Ectodermal cell (in vitro differentiated cells): ENCODE data around the gene ZNF346.

Experiments
- H3K27ac ChIP-seq: 2 replicates; pipeline ENCODE4 v1.7.0; 2013; ENCODE audit warnings: mild to moderate bottlenecking, low read depth, low read length; ENCODE audit not compliant: insufficient read depth, poor library complexity, severe bottlenecking
- H3K27me3 ChIP-seq: 2 replicates; pipeline ENCODE4 v1.7.0; 2013; ENCODE audit warnings: mild to moderate bottlenecking, low read length; ENCODE audit not compliant: insufficient read depth, control insufficient read depth, poor library complexity, severe bottlenecking
- H3K36me3 ChIP-seq: one replicate; pipeline ENCODE4 v1.7.0; 2013; ENCODE audit warnings: low read length; ENCODE audit not compliant: control insufficient read depth, insufficient read depth
- H3K4me1 ChIP-seq: one replicate; pipeline ENCODE4 v1.7.0; 2013; ENCODE audit warnings: low read length; ENCODE audit not compliant: control insufficient read depth, insufficient read depth
- H3K4me3 ChIP-seq: 2 replicates; pipeline ENCODE4 v1.7.0; 2013; ENCODE audit warnings: low read depth, low read length, control low read depth; ENCODE audit not compliant: insufficient read depth
- H3K9me3 ChIP-seq: 2 replicates; pipeline ENCODE4 v1.7.0; 2013; ENCODE audit warnings: mild to moderate bottlenecking, low read length, moderate library complexity; ENCODE audit not compliant: control insufficient read depth
- WGBS, 2 experiments: methylation state at CpG; one replicate each; pipeline ENCODE4 v1.1.7; 2013; ENCODE audit warnings: missing lambda C conversion rate in 2 of 2; 5-methylcytosine and 5-hydroxymethylcytosine counted together

ZNF346 gene

DNA sequence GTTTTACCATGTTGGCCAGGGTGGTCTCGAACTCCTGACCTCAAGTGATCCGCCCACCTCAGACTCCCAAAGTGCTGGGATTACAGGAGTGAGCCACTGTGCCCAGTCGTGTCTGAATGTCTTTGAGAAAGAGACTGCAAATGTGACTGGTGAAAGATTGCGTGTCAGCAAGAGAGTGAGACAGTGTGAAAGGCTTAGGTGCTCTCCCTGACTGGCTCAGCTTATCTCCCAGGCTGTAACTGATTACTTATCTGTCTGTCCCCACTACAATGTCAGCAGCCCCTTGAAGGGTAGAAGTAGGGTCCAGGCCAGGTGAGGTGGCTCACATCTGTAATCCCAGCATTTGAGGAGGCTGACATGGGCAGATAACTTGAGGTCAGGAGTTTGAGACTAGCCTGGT is 60.9 kb downstream of the ZNF346 start:
- WGBS, 2 experiments, result 83 to 86% methylated on average over 4 of the region's 4 CpGs

DNA sequence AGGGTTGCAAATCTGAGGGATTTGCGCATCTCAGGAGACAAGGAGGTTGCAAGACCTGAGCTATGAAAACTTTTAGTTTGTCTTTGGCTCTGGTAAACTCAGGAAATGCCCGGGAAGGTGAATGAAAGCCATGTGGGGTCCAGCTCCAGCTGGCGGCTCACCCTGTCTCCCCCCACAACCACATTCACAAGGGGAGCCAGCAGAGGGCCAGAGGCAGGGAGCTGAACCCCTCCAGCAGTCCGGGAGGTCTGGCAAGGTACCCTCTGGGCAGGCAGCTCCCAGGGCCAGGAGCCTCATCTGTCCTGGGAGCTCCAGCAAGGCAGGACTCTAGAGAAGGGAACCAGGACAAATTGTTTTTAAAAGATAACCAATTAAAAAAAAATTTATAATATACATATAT is 61.7 kb downstream of the ZNF346 start:
- Histone ChIP-seq H3K36me3 (no peaks in the 10 kb centered on the region), H3K4me1 (no peaks in the 10 kb centered on the region), H3K27me3 (peaks cover 9% of the 10 kb centered on the region), H3K27ac (no peak overlapping the region), H3K9me3 (no peaks in the 10 kb centered on the region), H3K4me3 (no peak overlapping the region)
- WGBS, 2 experiments, result 81 to 88% methylated on average over 4 of the region's 4 CpGs

More for the DNA sequence above, 60.9 kb downstream of the ZNF346 start:
- Histone ChIP-seq H3K27me3 (peaks cover 9% of the 10 kb centered on the region), H3K27ac (no peak overlapping the region), H3K4me3 (no peak overlapping the region), H3K36me3 (no peaks in the 10 kb centered on the region), H3K9me3 (no peaks in the 10 kb centered on the region), H3K4me1 (no peaks in the 10 kb centered on the region)

DNA sequence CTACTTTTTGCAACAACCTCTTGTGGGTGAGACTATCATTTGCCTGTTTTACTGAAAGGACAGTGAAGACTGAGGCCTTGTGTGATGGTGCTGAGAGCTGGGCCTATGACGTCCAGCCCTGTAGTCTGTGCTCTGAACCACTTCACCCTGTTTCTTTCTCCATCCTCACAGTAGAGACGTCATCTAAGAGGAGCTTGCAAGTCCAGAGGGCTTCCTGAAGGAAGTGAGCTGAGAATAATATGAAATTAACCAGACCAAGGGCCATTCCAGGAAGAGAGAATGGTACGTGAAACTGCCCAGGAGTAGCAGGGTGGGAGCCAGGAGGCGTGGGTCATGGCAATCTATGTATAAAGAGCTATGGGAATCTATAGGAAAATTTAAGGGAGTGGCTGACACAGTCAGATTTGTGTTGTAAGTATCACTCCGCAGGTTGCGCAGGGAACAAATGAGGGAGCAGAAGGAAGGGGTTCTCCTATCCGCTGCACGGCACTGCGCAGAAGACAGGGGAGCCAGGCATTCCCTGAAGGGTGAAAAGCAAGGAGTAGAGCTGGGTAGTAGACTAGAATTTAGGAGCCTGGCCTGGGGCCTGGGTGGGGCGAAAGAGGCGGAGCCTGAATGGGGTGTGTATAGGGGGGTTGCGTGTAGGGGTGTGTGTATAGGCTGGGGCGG is 63.6 kb downstream of the ZNF346 start:
- H3K9me3 ChIP-seq, result no peaks in the 10 kb centered on the region
- H3K27me3 ChIP-seq, result peaks cover 9% of the 10 kb centered on the region
- no peaks in the 10 kb centered on the region for H3K36me3 ChIP-seq
- WGBS, 2 experiments, result 60 to 61% methylated on average over 13 of the region's 13 CpGs
- no peak overlapping the region for H3K4me3 ChIP-seq
- H3K4me1 ChIP-seq, result no peaks in the 10 kb centered on the region
- H3K27ac ChIP-seq, result no peak overlapping the region

DNA sequence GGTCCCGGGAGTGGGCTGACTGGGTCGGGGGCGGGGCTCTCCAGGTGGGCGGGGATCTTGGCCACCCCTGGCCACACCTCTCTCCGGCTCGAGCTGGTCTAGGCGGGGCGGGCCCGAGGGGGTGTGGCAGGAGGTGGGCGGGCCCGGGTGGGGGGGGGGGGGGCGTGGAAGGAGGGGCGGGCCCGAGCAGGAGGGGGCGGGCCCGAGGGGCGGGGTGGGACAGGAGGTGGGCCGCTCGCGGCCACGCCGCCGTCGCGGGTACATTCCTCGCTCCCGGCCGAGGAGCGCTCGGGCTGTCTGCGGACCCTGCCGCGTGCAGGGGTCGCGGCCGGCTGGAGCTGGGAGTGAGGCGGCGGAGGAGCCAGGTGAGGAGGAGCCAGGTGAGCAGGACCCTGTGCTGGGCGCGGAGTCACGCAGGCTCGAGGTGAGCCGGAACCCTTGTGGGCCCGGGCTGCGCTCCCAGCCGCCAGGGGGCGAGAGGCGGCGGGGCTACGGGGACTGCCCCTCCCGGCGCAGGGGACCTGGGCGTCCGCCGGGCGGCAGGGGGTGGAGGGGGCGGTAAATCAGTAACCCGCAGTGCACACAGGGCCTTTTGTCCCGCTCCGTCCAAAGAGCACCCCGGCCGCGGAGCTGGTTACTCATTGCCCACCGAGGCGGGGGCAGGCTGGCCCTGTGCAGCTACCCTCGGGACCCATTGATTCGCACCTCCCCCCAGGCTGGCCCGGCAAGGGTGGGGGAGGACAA is 64.3 kb downstream of the ZNF346 start, which contains the start of gene FGFR4:
TSS of gene FGFR4 (plus strand) at position 262 of the 744 bp plus-strand sequence. CDS start 2,688 bp downstream, outside the sequence.
- H3K27ac ChIP-seq, result no peak within 1 kb of the TSS
- peak within 1 kb of the TSS; percentile 51 for H3K4me3 ChIP-seq
- H3K4me1 ChIP-seq, result no peaks in the 10 kb centered on the region
- peaks cover 9% of the 10 kb centered on the region for H3K27me3 ChIP-seq
- WGBS, 2 experiments, result 1% methylated on average over 55 to 60 of the region's 68 CpGs
- H3K36me3 ChIP-seq, result no peaks in the 10 kb centered on the region
- H3K9me3 ChIP-seq, result no peaks in the 10 kb centered on the region

DNA sequence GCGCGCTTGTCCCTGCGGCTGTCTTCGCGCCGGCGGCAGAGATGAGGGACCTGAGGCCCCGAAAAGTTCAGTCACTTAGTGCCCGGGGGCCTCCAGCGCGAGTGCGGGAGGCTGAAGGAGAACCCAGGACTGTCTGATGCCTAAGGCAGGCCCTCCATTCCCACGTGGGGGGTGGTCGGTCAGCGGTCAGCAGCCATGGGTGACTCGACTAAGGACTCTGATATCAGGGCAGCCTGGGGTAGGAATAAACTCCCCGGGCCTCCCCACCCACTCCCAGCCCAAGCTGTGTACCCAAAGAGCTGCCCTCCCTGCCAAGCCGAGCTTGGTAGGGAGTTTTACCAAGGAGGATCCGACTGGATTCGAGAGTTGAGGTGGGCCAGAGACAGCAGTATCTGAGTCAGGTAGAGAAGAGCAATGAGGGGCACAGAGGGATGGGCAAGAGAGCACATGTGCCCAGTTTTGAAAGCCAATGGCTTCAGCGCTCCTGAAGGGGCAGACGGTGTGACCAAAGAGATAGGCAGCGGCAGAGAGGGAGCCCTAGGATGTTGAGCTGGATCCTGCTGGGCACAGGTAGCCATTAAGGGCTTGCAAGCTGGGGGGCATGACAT is 65.0 kb downstream of the ZNF346 start:
- no peak overlapping the region for H3K27ac ChIP-seq
- WGBS, 2 experiments, result 24 to 27% methylated on average over 23 of the region's 23 CpGs
- peaks cover 9% of the 10 kb centered on the region for H3K27me3 ChIP-seq
- no peaks in the 10 kb centered on the region for H3K9me3 ChIP-seq
- no peaks in the 10 kb centered on the region for H3K4me1 ChIP-seq
- H3K4me3 ChIP-seq, result peak overlapping the region; percentile 51
- H3K36me3 ChIP-seq, result no peaks in the 10 kb centered on the region

DNA sequence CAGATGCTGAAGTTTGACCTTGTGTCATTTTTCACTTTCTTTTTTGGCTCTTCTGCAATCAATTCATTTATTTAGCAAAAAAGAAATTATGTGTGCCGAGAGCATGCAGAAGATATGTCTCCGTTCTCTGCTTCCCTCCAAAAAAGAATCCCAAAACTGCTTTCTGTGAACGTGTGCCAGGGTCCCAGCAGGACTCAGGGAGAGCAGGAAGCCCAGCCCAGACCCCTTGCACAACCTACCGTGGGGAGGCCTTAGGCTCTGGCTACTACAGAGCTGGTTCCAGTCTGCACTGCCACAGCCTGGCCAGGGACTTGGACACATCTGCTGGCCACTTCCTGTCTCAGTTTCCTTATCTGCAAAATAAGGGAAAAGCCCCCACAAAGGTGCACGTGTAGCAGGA is 66.6 kb downstream of the ZNF346 start:
- H3K4me3 ChIP-seq, result no peak overlapping the region
- peaks cover 9% of the 10 kb centered on the region for H3K27me3 ChIP-seq
- no peaks in the 10 kb centered on the region for H3K4me1 ChIP-seq
- WGBS, 2 experiments, result 83% methylated on average over 5 of the region's 5 CpGs
- H3K27ac ChIP-seq, result no peak overlapping the region
- no peaks in the 10 kb centered on the region for H3K9me3 ChIP-seq
- H3K36me3 ChIP-seq, result no peaks in the 10 kb centered on the region

DNA sequence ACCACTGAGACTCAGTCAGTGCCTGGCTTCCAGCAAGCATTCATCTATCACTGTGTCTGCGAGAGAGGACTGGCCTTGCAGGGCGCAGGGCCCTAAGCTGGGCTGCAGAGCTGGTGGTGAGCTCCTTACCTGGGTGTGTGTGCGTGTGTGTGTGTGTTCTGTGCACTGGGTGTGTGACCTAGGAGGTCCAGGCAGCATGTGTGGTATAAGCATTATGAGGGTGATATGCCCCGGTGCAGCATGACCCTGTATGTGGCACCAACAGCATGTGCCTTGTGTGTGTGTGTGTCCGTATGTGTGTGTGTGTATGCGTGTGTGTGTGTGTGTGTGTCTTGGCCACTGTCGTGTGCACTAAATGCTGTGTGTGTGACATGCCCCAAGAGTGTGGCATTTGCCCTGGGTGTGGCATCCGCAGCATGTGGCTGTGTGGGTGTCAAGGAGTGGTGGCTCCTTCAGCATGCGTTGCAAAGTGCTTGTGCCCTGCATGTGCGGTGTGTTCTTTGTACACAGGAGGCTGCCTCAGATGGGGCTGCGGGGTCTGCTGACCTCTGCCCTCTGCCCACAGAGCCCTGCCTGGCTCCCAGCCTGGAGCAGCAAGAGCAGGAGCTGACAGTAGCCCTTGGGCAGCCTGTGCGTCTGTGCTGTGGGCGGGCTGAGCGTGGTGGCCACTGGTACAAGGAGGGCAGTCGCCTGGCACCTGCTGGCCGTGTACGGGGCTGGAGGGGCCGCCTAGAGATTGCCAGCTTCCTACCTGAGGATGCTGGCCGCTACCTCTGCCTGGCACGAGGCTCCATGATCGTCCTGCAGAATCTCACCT is 67.5 kb downstream of the ZNF346 start:
- H3K36me3 ChIP-seq, result no peaks in the 10 kb centered on the region
- H3K9me3 ChIP-seq, result no peaks in the 10 kb centered on the region
- no peak overlapping the region for H3K4me3 ChIP-seq
- peaks cover 6% of the 10 kb centered on the region for H3K4me1 ChIP-seq
- H3K27me3 ChIP-seq, result peaks cover 9% of the 10 kb centered on the region
- H3K27ac ChIP-seq, result no peak overlapping the region
- WGBS, 2 experiments, result 91% methylated on average over 21 of the region's 21 CpGs

DNA sequence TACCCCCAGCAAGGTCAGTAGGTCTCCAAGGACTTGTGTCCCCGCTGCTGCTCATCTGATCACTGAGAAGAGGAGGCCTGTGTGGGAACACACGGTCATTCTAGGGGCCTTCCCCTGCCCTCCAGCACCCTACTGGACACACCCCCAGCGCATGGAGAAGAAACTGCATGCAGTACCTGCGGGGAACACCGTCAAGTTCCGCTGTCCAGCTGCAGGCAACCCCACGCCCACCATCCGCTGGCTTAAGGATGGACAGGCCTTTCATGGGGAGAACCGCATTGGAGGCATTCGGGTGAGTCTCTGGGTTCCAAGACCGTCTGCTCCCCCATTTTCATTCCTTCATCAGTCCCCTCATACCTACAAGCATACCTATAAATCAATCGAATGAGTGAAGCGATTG is 68.3 kb downstream of the ZNF346 start:
- Histone ChIP-seq H3K27ac (no peak overlapping the region), H3K4me1 (peaks cover 6% of the 10 kb centered on the region), H3K9me3 (no peaks in the 10 kb centered on the region), H3K4me3 (no peak overlapping the region), H3K27me3 (peaks cover 9% of the 10 kb centered on the region), H3K36me3 (no peaks in the 10 kb centered on the region)
- 93 to 94% methylated on average over 13 of the region's 13 CpGs for WGBS, 2 experiments

DNA sequence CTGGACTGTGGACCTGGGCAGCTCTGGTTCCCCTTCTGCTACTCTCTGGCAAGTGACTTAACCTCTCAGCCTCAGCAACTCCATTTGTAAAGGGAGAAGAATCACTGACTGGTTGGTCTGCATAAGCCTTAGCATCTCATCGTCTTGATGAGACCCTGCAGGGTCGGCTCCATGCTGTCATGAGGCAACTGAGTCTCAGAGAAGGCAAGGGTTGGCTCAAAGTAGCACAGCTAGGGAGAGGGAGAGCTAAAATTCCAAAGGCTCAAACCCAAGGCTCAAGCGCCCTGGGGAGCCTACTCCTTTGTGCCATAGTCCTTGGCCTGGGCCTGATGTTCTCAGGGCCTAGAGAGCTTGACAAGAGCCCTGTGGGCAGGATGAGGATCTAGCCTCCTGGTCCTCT is 68.7 kb downstream of the ZNF346 start:
- Histone ChIP-seq H3K4me3 (no peak overlapping the region), H3K36me3 (no peaks in the 10 kb centered on the region), H3K27ac (no peak overlapping the region), H3K27me3 (peaks cover 9% of the 10 kb centered on the region), H3K4me1 (peaks cover 6% of the 10 kb centered on the region), H3K9me3 (no peaks in the 10 kb centered on the region)
- 89 to 93% methylated on average over 3 of the region's 3 CpGs for WGBS, 2 experiments
